Ishikawa (cell line): ENCODE results near the gene AGER.

ENCODE experiments used
- CEBPB ChIP-seq: IDR thresholded peaks from 2 replicates; pipeline ENCODE4 v1.6.1; 2012
- CREB1 ChIP-seq: IDR thresholded peaks from 2 replicates; pipeline ENCODE4 v1.6.1; 2012; ENCODE audit warnings: low read depth
- EGR1 ChIP-seq: IDR thresholded peaks from 2 replicates; pipeline ENCODE4 v1.6.1; 2012
- EP300 ChIP-seq: IDR thresholded peaks from 2 replicates; pipeline ENCODE4 v1.6.1; 2012; ENCODE audit warnings: borderline replicate concordance
- FOXM1 ChIP-seq: IDR thresholded peaks from 2 replicates; pipeline ENCODE4 v1.6.1; 2012; ENCODE audit warnings: low read depth, borderline replicate concordance
- NFIC ChIP-seq: IDR thresholded peaks from 2 replicates; pipeline ENCODE4 v1.6.1; 2012
- RAD21 ChIP-seq: IDR thresholded peaks from 2 replicates; pipeline ENCODE4 v1.6.1; 2012; ENCODE audit warnings: low read depth
- REST ChIP-seq: IDR thresholded peaks from 2 replicates; pipeline ENCODE4 v1.6.1; 2012; ENCODE audit warnings: low read depth, mild to moderate bottlenecking
- TAF1 ChIP-seq: IDR thresholded peaks from 2 replicates; pipeline ENCODE4 v1.6.1; 2012; ENCODE audit warnings: low read depth, mild to moderate bottlenecking
- TCF12 ChIP-seq: IDR thresholded peaks from 2 replicates; pipeline ENCODE4 v1.6.1; 2012; ENCODE audit warnings: low read depth
- TEAD4 ChIP-seq: IDR thresholded peaks from 2 replicates; pipeline ENCODE4 v1.6.1; 2012
- YY1 ChIP-seq: IDR thresholded peaks from 2 replicates; pipeline ENCODE4 v1.6.1; 2012; ENCODE audit warnings: low read depth
- ZBTB7A ChIP-seq: IDR thresholded peaks from 2 replicates; pipeline ENCODE4 v1.6.1; 2012; ENCODE audit warnings: low read depth
- TF ChIP-seq, protein P1 (sequence below): IDR thresholded peaks from 2 replicates; pipeline ENCODE4 v1.6.1; 2012
- TF ChIP-seq, protein P2 (sequence below): IDR thresholded peaks from 2 replicates; pipeline ENCODE4 v1.6.1; 2012

Gene AGER

DNA sequence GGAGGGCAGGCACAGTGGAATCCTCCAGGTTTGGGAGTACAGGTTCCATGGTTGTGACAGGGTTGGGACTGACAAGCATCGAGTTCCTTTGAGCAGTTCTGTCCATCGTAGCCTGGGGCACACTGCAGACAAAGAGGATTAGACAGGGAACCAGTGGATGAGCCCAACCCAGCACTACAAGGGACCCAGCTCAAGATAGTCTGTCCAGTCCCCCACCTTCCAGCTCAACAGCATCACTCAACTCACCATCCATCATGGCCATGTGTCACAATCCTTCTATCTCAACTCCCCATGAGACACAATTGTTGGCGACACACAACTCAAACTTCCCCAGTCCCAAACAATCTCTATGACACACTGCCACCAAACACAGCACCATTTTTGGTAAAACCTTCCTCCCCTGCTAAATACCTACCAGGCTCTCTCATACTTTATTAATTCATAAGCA lies 20.2 kb upstream of the AGER start:
- TF ChIP-seq YY1 (no peak), TAF1 (no peak), CEBPB (no peak), NFIC (no peak), TEAD4 (no peak), RAD21 (no peak), CREB1 (no peak), ZBTB7A (no peak), FOXM1 (no peak), TCF12 (no peak), EGR1 (no peak), EP300 (no peak), REST (no peak)
- TF ChIP-seq, protein P1, sequence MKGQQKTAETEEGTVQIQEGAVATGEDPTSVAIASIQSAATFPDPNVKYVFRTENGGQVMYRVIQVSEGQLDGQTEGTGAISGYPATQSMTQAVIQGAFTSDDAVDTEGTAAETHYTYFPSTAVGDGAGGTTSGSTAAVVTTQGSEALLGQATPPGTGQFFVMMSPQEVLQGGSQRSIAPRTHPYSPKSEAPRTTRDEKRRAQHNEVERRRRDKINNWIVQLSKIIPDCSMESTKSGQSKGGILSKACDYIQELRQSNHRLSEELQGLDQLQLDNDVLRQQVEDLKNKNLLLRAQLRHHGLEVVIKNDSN = no peak
- TF ChIP-seq, protein P2, sequence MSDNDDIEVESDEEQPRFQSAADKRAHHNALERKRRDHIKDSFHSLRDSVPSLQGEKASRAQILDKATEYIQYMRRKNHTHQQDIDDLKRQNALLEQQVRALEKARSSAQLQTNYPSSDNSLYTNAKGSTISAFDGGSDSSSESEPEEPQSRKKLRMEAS = no peak

DNA sequence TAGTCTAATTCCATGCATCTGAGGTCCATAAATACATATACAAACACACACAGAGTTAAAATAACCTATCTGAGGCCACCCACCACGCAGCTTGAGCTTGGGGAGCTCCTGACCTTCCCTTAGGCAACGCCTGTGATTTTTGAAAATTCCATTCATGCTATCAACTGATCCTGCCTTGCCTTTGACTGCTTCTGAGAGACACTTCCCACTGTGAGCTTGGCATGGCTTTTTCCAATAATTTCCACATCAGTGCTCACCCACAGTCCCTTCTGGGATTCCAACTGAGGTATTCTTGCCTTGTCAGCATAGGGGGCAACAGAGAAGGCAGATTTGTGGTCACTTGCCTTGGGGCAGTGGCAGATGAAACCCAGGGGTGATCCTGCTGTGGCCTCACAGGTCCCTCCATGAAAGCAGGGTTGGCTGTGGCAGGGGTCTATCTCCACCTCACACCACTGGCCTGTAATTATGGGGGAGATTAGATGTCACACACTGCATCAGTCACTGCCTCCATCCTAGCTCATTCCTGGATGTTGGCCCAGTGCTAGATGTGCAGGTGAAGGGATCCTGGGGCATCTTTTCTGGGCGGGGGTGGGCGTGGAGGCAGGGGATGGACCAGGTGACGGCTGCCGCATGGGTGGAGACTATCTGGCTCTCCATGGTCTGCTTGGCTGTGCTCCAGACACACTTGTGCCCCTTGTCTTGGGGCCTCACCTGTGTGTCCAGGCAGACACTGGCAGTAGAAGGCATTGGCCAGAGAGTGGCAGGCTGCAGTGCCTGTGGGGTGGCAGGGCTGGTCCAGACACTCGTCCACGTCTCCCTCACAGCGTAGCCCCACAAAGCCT lies 19.6 kb upstream of the AGER start:
- TF ChIP-seq ZBTB7A (0 out of 2 replicates have a peak, but pooled peaks have one; percentile 70), EGR1 (no peak), FOXM1 (peak; percentile 56; the same call in 1 of the 2 replicates), EP300 (peak; percentile 84), TCF12 (peak; percentile 86), YY1 (0 out of 2 replicates have a peak, but pooled peaks have one; percentile 6), NFIC (peak; percentile 91), TEAD4 (peak; percentile 80), REST (no peak)
- TF ChIP-seq, protein P1 = 0 out of 2 replicates have a peak, but pooled peaks have one; percentile 9
- TF ChIP-seq, protein P2 = peak; percentile 51; the same call in 1 of the 2 replicates

- TF ChIP-seq, protein P2 = no peak
- TF ChIP-seq TEAD4 = no peak
- TF ChIP-seq CREB1 = no peak
- TF ChIP-seq FOXM1 = no peak
- no peak for TF ChIP-seq ZBTB7A
- no peak for TF ChIP-seq YY1
- TF ChIP-seq TAF1 = no peak
- no peak for TF ChIP-seq EGR1
- TF ChIP-seq RAD21 = no peak
- TF ChIP-seq, protein P1 = no peak
- TF ChIP-seq NFIC = no peak
- no peak for TF ChIP-seq TCF12
- TF ChIP-seq REST = no peak
- no peak for TF ChIP-seq EP300
These were observed 18.1 kb upstream of the AGER start for GRCh38 chr6:32202186-32202585.
